Measurements from ENCODE around the gene ATP5ME. TPM values are rescaled to one million over a fixed set of nuclear protein-coding genes. Genes with fewer than 3 reads are reported as not detected.

ATP5ME gene
- total RNA-seq, result 208 and 235 TPM in 2 replicates

- Mint-ChIP-seq H3K9me3 (no peaks in the 10 kb centered on the region), H3K36me3 (ENCODE audit: low read depth) (peaks cover 30% of the 10 kb centered on the region), H3K27ac (peak within 1 kb of the TSS; percentile 85), H3K4me1 (ENCODE audit: low read depth) (peaks cover 7% of the 10 kb centered on the region), H3K27me3 (ENCODE audit: low read depth) (no peaks in the 10 kb centered on the region), H3K4me3 (ENCODE audit: low read depth) (peak within 1 kb of the TSS; percentile 86)
- intact Hi-C loops (cut with micrococcal nuclease), result loop anchor here (2.0 to 10.0 kb wide), 6 partner anchors 30 to 432 kb away; partner anchors contain the start of genes GAK, PCGF3, PIGG and TMEM175
- peak; percentile 97 for DNase-seq (ENCODE audit: low spot score)
These were observed at the start of gene ATP5ME, which contains the start of gene MYL5 for GRCh38 chr4:674172-675035. ATP5ME (minus strand) TSS chr4:674276; CDS start chr4:674247, 29 bp downstream. MYL5 (plus strand) TSS chr4:674542; CDS start chr4:678027, 3,485 bp downstream.

DNA sequence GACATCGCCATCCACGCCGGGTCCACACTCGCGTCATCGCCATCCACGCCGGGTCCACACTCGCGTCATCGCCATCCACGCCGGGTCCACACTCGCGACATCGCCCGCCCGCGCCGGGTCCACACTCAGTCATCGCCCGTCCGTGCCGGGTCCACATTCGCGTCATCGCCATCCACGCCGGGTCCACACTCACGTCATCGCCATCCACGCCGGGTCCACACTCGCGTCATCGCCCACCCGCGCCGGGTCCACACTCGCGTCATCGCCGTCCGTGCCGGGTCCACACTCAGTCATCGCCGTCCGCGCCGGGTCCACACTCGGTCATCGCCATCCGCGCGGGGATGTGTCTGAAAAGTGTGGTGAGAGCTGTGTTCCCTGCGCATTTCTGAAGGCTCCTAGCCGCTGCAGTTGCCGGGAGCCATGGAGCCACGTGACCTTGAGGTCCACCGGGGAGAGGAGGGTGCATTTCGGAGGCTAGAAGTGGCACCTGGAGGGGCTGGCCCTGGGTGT lies 48.8 kb upstream of the ATP5ME start:
- Mint-ChIP-seq H3K27ac (no peak overlapping the region), H3K27me3 (ENCODE audit: low read depth) (no peaks in the 10 kb centered on the region), H3K9me3 (no peaks in the 10 kb centered on the region), H3K36me3 (ENCODE audit: low read depth) (peaks cover 39% of the 10 kb centered on the region), H3K4me3 (ENCODE audit: low read depth) (no peak overlapping the region), H3K4me1 (ENCODE audit: low read depth) (peaks cover 2% of the 10 kb centered on the region)
- DNase-seq (ENCODE audit: low spot score), result no peak
- intact Hi-C loops (cut with micrococcal nuclease), result no loop called here

DNA sequence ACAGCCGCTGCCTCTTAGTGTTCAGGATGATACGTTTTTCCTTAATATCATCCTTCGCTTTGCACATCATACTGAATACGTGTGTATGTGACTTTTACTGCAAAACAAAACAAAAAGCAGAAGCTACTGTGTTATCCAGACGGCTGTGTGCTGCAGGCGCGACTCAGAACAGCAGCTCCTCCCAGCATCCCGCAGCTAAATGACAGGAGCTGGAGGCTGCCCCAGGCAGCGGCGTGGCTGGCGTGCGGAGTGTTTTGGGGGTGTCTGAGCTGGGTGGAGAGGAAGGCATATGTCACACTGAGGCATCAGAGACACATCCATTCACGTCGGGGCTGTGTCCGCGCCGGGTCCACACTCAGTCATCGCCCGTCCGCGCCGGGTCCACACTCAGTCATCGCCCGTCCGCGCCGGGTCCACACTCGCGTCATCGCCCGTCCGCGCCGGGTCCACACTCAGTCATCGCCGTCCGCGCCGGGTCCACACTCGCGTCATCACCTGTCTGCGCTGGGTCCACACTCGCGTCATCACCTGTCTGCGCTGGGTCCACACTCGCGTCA lies 48.2 kb upstream of the ATP5ME start:
- H3K27ac Mint-ChIP-seq, result no peak overlapping the region
- peaks cover 39% of the 10 kb centered on the region for H3K36me3 Mint-ChIP-seq (ENCODE audit: low read depth)
- no peaks in the 10 kb centered on the region for H3K9me3 Mint-ChIP-seq
- peaks cover 2% of the 10 kb centered on the region for H3K4me1 Mint-ChIP-seq (ENCODE audit: low read depth)
- no peak overlapping the region for H3K4me3 Mint-ChIP-seq (ENCODE audit: low read depth)
- no peaks in the 10 kb centered on the region for H3K27me3 Mint-ChIP-seq (ENCODE audit: low read depth)
- no peak for DNase-seq (ENCODE audit: low spot score)
- intact Hi-C loops (cut with micrococcal nuclease), result no loop called here

- H3K27me3 Mint-ChIP-seq (ENCODE audit: low read depth), result no peaks in the 10 kb centered on the region
- intact Hi-C loops (cut with micrococcal nuclease), result no loop called here
- H3K9me3 Mint-ChIP-seq, result no peaks in the 10 kb centered on the region
These were observed 47.4 kb upstream of the ATP5ME start for GRCh38 chr4:721261-722168.

DNA sequence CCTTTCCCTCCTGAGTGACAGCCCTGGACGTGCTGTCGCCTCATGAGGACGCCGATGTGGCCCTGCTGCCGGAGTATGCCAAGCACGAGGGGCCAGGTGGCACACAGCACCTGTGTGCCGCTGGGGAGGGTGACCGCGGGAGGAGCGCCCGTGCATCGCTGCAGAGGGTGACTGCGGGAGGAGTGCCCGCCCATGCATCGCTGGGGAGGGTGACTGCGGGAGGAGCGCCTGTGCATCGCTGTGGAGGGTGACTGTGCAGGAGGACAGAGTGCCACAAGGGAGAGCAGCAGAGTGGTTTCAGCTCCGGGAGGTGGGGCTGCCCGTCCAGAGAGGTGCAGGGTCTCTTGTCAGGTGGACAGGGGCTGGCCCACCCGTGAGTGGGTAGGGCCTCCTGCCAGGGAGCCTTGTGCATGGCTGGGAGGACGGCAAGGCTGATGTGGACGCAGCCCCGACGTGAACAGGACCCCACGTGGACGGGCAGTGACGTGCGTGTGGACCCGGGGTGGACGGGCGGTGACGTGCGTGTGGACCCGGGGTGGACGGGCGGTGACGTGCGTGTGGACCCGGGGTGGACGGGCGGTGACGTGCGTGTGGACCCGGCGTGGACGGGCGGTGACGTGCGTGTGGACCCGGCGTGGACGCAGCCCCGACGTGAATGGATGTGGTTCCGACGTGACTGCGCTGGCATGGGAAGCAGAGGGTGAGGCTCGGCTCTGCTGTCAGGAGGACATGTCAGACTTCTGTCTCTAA lies 46.2 kb upstream of the ATP5ME start:
- H3K27me3 Mint-ChIP-seq (ENCODE audit: low read depth), result no peaks in the 10 kb centered on the region
- intact Hi-C loops (cut with micrococcal nuclease), result no loop called here
- no peak overlapping the region for H3K4me3 Mint-ChIP-seq (ENCODE audit: low read depth)
- peaks cover 36% of the 10 kb centered on the region for H3K36me3 Mint-ChIP-seq (ENCODE audit: low read depth)
- DNase-seq (ENCODE audit: low spot score), result no peak
- no peaks in the 10 kb centered on the region for H3K9me3 Mint-ChIP-seq
- H3K4me1 Mint-ChIP-seq (ENCODE audit: low read depth), result peaks cover 3% of the 10 kb centered on the region
- no peak overlapping the region for H3K27ac Mint-ChIP-seq

More at GRCh38 chr4:721261-722168, 47.4 kb upstream of the ATP5ME start:
- Mint-ChIP-seq H3K4me3 (ENCODE audit: low read depth) (no peak overlapping the region), H3K36me3 (ENCODE audit: low read depth) (peaks cover 38% of the 10 kb centered on the region), H3K4me1 (ENCODE audit: low read depth) (peaks cover 4% of the 10 kb centered on the region), H3K27ac (no peak overlapping the region)
- no peak for DNase-seq (ENCODE audit: low spot score)

- intact Hi-C loops (cut with micrococcal nuclease), result no loop called here
- H3K4me3 Mint-ChIP-seq (ENCODE audit: low read depth), result no peak overlapping the region
- H3K9me3 Mint-ChIP-seq, result no peaks in the 10 kb centered on the region
- H3K36me3 Mint-ChIP-seq (ENCODE audit: low read depth), result peaks cover 36% of the 10 kb centered on the region
- H3K27me3 Mint-ChIP-seq (ENCODE audit: low read depth), result no peaks in the 10 kb centered on the region
- peaks cover 4% of the 10 kb centered on the region for H3K4me1 Mint-ChIP-seq (ENCODE audit: low read depth)
- no peak overlapping the region for H3K27ac Mint-ChIP-seq
- no peak for DNase-seq (ENCODE audit: low spot score)
These were observed 44.4 kb upstream of the ATP5ME start for GRCh38 chr4:718460-718859.

DNA sequence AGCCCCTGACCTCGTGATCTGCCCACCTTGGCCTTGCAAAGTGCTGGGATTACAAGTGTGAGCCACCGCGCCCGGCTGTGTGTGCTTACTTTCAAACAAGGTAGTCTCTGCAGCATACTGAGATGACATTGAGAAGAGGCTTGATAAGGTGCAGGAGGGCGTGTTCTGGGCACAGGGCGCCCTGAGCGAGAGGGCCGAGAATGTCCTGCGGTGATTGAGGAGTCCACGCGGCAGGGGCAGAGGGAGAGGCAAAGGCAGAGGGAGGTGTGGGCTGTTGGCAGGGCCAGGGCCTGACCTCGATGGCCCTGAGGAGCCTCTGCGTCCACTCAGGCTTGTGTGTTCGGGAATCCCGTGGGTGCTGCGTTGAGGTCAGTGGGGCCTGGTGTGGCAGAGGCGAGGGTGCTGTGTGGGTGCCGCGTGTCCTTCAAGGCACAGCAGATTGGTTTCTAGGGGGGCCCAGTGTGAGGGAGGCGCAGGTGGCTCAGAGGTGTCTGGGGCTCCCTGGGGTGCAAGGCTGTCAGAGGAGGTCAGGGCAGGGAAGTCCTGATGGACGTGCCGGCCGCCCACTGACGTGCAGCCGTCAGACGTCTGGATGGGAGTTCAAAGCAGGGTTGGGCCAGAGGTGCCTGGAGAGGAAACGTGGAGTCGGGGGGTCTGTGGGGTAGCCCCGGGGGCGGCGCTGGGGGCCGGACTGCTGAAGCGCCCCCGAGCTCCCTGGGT lies 43.7 kb upstream of the ATP5ME start:
- no peak overlapping the region for H3K27ac Mint-ChIP-seq
- H3K4me3 Mint-ChIP-seq (ENCODE audit: low read depth), result no peak overlapping the region
- DNase-seq (ENCODE audit: low spot score), result no peak
- peaks cover 29% of the 10 kb centered on the region for H3K36me3 Mint-ChIP-seq (ENCODE audit: low read depth)
- peaks cover 4% of the 10 kb centered on the region for H3K4me1 Mint-ChIP-seq (ENCODE audit: low read depth)
- H3K27me3 Mint-ChIP-seq (ENCODE audit: low read depth), result no peaks in the 10 kb centered on the region
- no peaks in the 10 kb centered on the region for H3K9me3 Mint-ChIP-seq
- intact Hi-C loops (cut with micrococcal nuclease), result no loop called here

DNA sequence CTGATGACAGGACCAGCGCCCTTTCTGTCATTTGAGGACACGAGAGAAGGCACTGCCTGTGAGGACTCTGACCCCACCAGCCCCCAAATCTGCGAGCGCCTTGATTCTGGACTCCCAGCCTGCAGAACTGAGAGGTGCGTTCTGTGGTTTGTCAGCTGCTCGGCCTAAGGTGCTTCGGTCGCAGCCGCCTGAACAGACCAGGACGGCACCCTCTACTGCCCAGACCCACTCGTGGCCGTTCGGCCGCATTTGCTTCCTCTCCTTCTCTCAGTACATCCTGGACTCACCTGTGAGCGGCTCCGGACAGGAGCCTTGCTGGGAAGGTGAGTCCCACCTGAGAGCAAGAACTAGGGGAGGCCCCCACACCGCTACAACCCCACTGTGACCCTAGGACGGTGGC lies 40.0 kb upstream of the ATP5ME start:
- Mint-ChIP-seq H3K4me3 (ENCODE audit: low read depth) (no peak overlapping the region), H3K27ac (no peak overlapping the region)

GRCh38 chr4:712916-713632 lies 39.0 kb upstream of the ATP5ME start:
- Mint-ChIP-seq H3K9me3 (no peaks in the 10 kb centered on the region), H3K4me1 (ENCODE audit: low read depth) (peaks cover 15% of the 10 kb centered on the region), H3K4me3 (ENCODE audit: low read depth) (no peak overlapping the region), H3K27ac (no peak overlapping the region), H3K27me3 (ENCODE audit: low read depth) (no peaks in the 10 kb centered on the region), H3K36me3 (ENCODE audit: low read depth) (peaks cover 13% of the 10 kb centered on the region)
- intact Hi-C loops (cut with micrococcal nuclease), result no loop called here
- no peak for DNase-seq (ENCODE audit: low spot score)

More for the DNA sequence above, 40.0 kb upstream of the ATP5ME start:
- no peaks in the 10 kb centered on the region for H3K9me3 Mint-ChIP-seq
- peaks cover 11% of the 10 kb centered on the region for H3K36me3 Mint-ChIP-seq (ENCODE audit: low read depth)
- DNase-seq (ENCODE audit: low spot score), result no peak
- no peaks in the 10 kb centered on the region for H3K27me3 Mint-ChIP-seq (ENCODE audit: low read depth)
- intact Hi-C loops (cut with micrococcal nuclease), result no loop called here
- H3K4me1 Mint-ChIP-seq (ENCODE audit: low read depth), result peaks cover 11% of the 10 kb centered on the region

DNA sequence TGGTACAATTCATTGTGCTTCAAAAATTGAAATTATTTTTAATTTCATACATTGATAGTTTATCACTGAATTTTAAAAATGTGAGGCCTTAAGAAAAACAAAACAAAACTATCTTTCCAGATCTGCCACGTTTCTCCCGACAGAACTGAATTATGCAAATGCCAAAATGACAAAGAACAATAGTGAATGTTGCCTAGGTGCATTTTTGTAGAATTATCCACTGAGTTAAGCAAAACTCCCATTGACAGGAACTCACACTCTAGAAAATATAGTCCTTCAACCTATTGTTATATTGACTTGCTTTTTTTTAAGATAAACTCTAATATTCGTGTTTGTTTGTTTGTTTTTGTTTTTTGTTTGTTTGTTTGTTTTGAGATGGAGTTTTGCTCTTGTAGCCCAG lies 38.0 kb upstream of the ATP5ME start:
- H3K4me1 Mint-ChIP-seq (ENCODE audit: low read depth), result peaks cover 15% of the 10 kb centered on the region
- intact Hi-C loops (cut with micrococcal nuclease), result no loop called here
- no peaks in the 10 kb centered on the region for H3K27me3 Mint-ChIP-seq (ENCODE audit: low read depth)
- peaks cover 13% of the 10 kb centered on the region for H3K36me3 Mint-ChIP-seq (ENCODE audit: low read depth)
- H3K9me3 Mint-ChIP-seq, result no peaks in the 10 kb centered on the region
- DNase-seq (ENCODE audit: low spot score), result no peak
- H3K27ac Mint-ChIP-seq, result no peak overlapping the region
- no peak overlapping the region for H3K4me3 Mint-ChIP-seq (ENCODE audit: low read depth)

- Mint-ChIP-seq H3K36me3 (ENCODE audit: low read depth) (peaks cover 13% of the 10 kb centered on the region), H3K27ac (no peak overlapping the region), H3K9me3 (no peaks in the 10 kb centered on the region), H3K4me1 (ENCODE audit: low read depth) (peaks cover 13% of the 10 kb centered on the region), H3K4me3 (ENCODE audit: low read depth) (no peak overlapping the region), H3K27me3 (ENCODE audit: low read depth) (no peaks in the 10 kb centered on the region)
- intact Hi-C loops (cut with micrococcal nuclease), result no loop called here
- no peak for DNase-seq (ENCODE audit: low spot score)
These were observed 36.8 kb upstream of the ATP5ME start for GRCh38 chr4:710916-711315.

Data from activated T-helper 2 cell treated with anti-CD3 and anti-CD28 coated beads, Interferon-gamma antibody, Interleukin-2, Interleukin-4, amounts not matched to agents 10 μg/mL and 5 μg/mL and 100 μg/mL, durations not matched to agents 14 hours and 24 hours and 36 hours (primary cell).